ENCODE measurements around the gene FAM184A. TPM values are rescaled to one million over a fixed set of nuclear protein-coding genes. Genes with fewer than 3 reads are reported as not detected.

Gene FAM184A
- total and polyA plus RNA-seq, 8 donors, result 13.3 to 120 (median 88.2) TPM

DNA sequence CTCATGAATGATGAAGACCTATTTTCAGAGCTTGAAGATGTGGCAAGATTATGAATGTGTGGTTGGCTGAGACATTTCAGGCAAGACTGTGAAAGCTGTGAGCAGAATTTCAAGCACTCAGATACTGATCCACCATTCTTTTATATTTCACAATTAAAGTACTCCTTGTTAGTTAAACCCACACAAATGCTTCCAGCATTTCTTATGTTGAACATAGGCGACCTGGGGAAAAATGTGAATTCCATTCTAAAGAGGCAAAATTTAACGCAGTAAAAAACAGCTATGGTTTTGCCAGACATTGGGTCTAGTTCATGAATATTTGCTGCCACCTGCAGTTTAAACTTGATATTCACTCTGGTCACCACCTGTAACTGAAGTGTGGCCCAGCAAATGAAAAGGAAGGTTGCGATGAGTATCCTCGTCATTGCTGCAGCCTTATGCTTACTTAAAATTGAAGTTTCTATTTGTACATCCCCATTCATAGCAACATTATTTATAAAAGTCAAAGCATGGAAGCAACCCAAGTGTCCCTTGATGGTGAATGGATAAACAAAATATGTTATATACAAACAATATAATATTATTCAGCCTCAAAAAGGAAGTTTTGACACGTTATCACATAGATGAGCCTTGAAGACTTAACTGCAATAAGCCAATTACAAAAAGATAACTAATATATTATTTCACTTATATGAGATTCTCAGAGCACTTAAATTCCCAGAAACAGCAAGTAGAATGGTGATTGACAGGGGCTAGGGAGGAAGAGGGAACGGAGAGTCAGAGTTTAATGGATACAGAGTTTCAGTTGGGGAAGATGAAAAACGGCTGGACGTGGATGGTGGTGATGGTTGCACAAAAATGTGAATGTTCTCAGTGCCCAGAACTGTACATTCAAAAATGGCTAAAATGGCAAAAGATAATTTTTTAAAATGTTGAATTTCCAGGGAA, 32.4 kb upstream of the FAM184A start:
- ATAC-seq (peak; percentile 94), DNase-seq (peak in 2 of 4 donors; percentile 50 to 73)
- TF ChIP-seq, protein P1, sequence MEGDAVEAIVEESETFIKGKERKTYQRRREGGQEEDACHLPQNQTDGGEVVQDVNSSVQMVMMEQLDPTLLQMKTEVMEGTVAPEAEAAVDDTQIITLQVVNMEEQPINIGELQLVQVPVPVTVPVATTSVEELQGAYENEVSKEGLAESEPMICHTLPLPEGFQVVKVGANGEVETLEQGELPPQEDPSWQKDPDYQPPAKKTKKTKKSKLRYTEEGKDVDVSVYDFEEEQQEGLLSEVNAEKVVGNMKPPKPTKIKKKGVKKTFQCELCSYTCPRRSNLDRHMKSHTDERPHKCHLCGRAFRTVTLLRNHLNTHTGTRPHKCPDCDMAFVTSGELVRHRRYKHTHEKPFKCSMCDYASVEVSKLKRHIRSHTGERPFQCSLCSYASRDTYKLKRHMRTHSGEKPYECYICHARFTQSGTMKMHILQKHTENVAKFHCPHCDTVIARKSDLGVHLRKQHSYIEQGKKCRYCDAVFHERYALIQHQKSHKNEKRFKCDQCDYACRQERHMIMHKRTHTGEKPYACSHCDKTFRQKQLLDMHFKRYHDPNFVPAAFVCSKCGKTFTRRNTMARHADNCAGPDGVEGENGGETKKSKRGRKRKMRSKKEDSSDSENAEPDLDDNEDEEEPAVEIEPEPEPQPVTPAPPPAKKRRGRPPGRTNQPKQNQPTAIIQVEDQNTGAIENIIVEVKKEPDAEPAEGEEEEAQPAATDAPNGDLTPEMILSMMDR (IDR thresholded peaks at IDR 0.05), result peak; percentile 46 to 59
- intact Hi-C loops (cut with DNase I), result loop anchor here in 1 of 2 donors (5.0 kb wide), 1 partner anchor 144 kb away; no protein-coding TSS in a partner anchor
- H3K27me3 ChIP-seq, result no peaks in the 10 kb centered on the region
- H3K9me3 ChIP-seq, result no peaks in the 10 kb centered on the region
- no peak overlapping the region for H3K4me3 ChIP-seq
- H3K27ac ChIP-seq, result no peak overlapping the region
- no peaks in the 10 kb centered on the region for H3K36me3 ChIP-seq
- H3K4me1 ChIP-seq, result peaks cover 0 to 16% of the 10 kb centered on the region in 2 donors

DNA sequence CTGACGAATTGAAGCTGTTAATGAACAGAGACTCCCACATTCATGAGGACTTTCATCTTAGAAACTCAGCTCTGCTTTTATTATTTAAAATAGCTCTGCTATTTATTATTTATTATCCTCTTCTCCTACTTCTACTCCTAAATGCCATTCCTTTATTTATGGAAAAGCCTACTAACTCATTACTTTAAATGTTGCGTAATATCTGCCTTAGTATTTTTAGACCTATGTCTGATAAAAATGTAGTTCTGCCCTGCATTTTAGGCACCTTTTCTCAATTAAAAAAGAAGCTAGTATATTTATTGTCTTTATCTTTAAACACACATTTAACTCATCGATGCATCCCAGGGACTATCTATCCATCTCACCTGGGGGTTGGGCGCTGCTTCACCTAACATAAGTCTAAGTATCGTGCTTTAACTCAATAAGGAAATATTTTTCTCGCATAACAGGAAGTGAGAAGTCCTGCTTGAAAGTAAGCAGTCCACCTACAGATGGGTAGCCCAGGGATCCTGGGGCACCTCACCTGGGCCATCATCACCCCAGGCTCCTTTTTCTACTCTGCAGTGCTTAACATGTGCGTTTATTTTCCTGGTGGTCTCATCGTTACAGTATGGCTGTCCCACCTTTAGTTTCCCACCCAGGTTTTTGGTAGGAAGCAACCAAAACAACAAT, 31.3 kb upstream of the FAM184A start:
- Histone ChIP-seq H3K27me3 (no peaks in the 10 kb centered on the region), H3K9me3 (no peaks in the 10 kb centered on the region), H3K4me3 (no peak overlapping the region), H3K4me1 (peaks cover 0 to 16% of the 10 kb centered on the region in 2 donors), H3K27ac (no peak overlapping the region), H3K36me3 (no peaks in the 10 kb centered on the region)
- DNase-seq (no peak), ATAC-seq (no peak)
- TF ChIP-seq, protein P1 (IDR thresholded peaks at IDR 0.05), result no peak
- intact Hi-C loops (cut with DNase I), result loop anchor here in 1 of 2 donors (5.0 kb wide), 1 partner anchor 142 kb away; no protein-coding TSS in a partner anchor

DNA sequence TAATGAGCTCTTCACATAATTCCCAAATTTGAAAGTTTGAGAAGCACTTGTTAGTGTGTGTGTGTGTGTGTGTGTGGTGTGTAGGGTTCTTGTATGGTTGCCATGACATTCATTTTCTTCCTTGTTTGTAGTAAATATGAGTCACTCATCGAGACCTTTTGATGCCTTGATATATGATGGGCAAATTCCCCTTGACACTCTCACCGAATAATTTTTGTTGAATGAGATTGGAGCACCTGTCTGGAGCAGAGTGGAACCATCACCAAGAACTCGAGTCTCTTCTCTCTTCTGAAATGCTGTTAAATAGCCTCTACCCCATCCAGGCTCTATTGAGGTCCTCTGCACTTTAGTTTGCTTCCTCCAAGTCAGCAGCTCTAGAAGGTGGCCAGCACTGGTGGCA, 29.6 kb upstream of the FAM184A start:
- intact Hi-C loops (cut with DNase I), result no loop called here
- TF ChIP-seq, protein P1 (IDR thresholded peaks at IDR 0.05), result no peak
- Histone ChIP-seq H3K27me3 (no peaks in the 10 kb centered on the region), H3K27ac (no peak overlapping the region), H3K9me3 (no peaks in the 10 kb centered on the region), H3K4me1 (peaks cover 0 to 13% of the 10 kb centered on the region in 2 donors), H3K4me3 (no peak overlapping the region), H3K36me3 (no peaks in the 10 kb centered on the region)
- no peak for ATAC-seq
- no peak for DNase-seq

DNA sequence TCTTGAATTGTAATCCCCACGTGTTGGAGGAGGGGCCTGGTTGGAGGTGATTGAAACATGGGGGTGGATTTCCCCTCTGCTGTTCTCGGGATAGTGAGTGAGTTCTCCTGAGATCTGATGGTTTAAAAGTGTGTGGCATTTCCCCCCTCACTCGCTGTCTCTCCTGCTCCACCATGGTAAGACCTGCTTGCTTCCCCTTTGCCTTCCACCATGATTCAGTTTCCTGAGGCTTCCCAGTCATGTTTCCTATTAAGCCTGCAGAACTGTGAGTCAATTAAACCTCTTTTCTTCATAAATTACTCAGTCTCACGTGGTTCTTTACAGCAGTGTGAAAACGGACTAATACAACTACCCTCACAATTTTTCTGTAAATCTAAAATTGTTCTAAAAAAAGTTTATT, 26.8 kb upstream of the FAM184A start:
- H3K4me3 ChIP-seq, result no peak overlapping the region
- TF ChIP-seq, protein P1 (IDR thresholded peaks at IDR 0.05), result no peak
- no peaks in the 10 kb centered on the region for H3K9me3 ChIP-seq
- H3K27ac ChIP-seq, result no peak overlapping the region
- intact Hi-C loops (cut with DNase I), result no loop called here
- H3K4me1 ChIP-seq, result peaks cover 0 to 3% of the 10 kb centered on the region in 2 donors
- ATAC-seq, result no peak
- no peak for DNase-seq
- no peaks in the 10 kb centered on the region for H3K36me3 ChIP-seq
- no peaks in the 10 kb centered on the region for H3K27me3 ChIP-seq

DNA sequence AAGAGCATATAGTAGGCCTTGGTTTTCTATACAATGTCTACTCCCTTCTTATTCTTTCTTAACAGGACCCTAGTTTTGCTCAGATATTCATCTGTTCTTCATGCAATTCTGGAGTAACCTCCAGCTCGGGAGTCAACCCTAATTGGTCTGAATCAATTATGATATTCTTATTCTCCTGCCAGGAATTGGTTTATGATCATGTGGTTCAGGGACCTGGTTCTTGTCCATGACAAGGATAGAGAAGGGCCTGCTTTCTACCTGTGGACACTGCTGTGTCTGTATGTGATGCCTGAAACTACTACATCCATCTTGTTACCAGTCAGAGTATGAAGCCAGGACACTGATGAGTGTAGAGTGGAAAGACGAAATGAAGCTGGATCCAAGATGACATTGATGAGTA, 24.4 kb upstream of the FAM184A start:
- intact Hi-C loops (cut with DNase I), result no loop called here
- no peak for ATAC-seq
- no peak for DNase-seq
- Histone ChIP-seq H3K4me3 (no peak overlapping the region), H3K9me3 (no peaks in the 10 kb centered on the region), H3K27me3 (no peaks in the 10 kb centered on the region), H3K36me3 (no peaks in the 10 kb centered on the region), H3K27ac (no peak overlapping the region), H3K4me1 (no peaks in the 10 kb centered on the region)
- TF ChIP-seq, protein P1 (IDR thresholded peaks at IDR 0.05), result no peak
